Measurements from ENCODE around the gene MACROD1. TPM values are rescaled to one million over a fixed set of nuclear protein-coding genes. Genes with fewer than 3 reads are reported as not detected.

MACROD1 gene
- total and polyA plus RNA-seq, 2 donors (not counting 3 experiments of a cell fraction or from before 2014, with no cell fraction given): 11.0 to 16.2 TPM

DNA sequence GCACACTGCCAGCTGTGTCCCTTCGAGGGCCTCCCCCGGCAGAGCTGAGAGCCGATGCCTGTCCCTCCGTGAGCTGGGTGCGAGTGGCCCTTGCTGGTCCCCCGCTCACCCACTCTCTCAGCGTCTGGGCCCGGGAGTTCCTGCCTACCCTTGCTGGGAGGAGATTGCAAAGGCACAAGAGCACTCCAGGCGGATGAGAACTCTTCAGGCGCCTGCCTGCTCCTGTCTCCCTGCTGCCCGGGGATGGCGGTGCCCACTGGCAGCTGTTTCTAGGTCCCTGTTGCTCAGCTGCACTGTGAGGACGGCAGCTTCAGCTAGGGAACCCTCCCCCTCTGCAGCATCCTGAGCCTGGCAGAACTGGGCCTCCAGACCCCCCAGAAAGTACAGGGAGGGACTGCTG lies 69.1 kb downstream of the MACROD1 start:
- H3K27me3 ChIP-seq (ENCODE audit: control insufficient read depth in 2 of 2, insufficient read depth in 2 of 2, low read length in 2 of 2): no peaks in the 10 kb centered on the region
- TF ChIP-seq MAX (IDR thresholded peaks at IDR 0.05; ENCODE audit: insufficient read depth, insufficient read length): no peak
- TF ChIP-seq MYC (IDR thresholded peaks at IDR 0.05; ENCODE audit: low read depth, low read length): no peak
- no peak for TF ChIP-seq CTCF (IDR thresholded peaks at IDR 0.05; ENCODE audit: extremely low read depth in 1 of 2, insufficient read depth in 1 of 2, low read depth in 1 of 2, low read length in 2 of 2)
- TF ChIP-seq JUN (IDR thresholded peaks at IDR 0.05; ENCODE audit: borderline replicate concordance, insufficient read depth, insufficient read length, low read depth): no peak
- TF ChIP-seq POLR2AphosphoS5 (IDR thresholded peaks at IDR 0.05; ENCODE audit: insufficient read depth, low read depth, low read length): no peak
- no peak for TF ChIP-seq FOS (IDR thresholded peaks at IDR 0.05; ENCODE audit: borderline replicate concordance, insufficient read depth, low read length)
- no peak for TF ChIP-seq POLR2A (IDR thresholded peaks at IDR 0.05; ENCODE audit: low read depth, low read length)
- TF ChIP-seq EZH2 (IDR thresholded peaks at IDR 0.05; ENCODE audit: borderline replicate concordance, low read depth, low read length, severe bottlenecking): no peak
- TF ChIP-seq GATA2 (IDR thresholded peaks at IDR 0.05; ENCODE audit: insufficient read depth, insufficient read length, low read depth, low read length): no peak
- ChIA-PET CTCF (interaction anchor here (2.2 kb wide), 1 partner anchor 10 kb away, joined by 6 read pairs; no protein-coding TSS in a partner anchor), POLR2A (no interaction called here)
- H3K36me3 ChIP-seq (ENCODE audit: control insufficient read depth in 2 of 2, extremely low read depth in 1 of 2, insufficient read depth in 2 of 2, low read length in 2 of 2): no peaks in the 10 kb centered on the region
- no TSS peak for BruUV-seq (replicated peaks)
- no peaks in the 10 kb centered on the region for H3K9me3 ChIP-seq (replicated peaks; ENCODE audit: control insufficient read depth, insufficient read depth, low read length)
- H3K4me1 ChIP-seq (ENCODE audit: control insufficient read depth, extremely low read depth, insufficient read depth, low read length): peaks cover 15% of the 10 kb centered on the region
- no peak overlapping the region for H2AFZ ChIP-seq (ENCODE audit: low read depth, low read length)
- H3K9ac ChIP-seq (replicated peaks; ENCODE audit: extremely low read depth, insufficient read depth, low read length): no peak overlapping the region
- no peak for FAIRE-seq
- no peaks in the 10 kb centered on the region for H4K20me1 ChIP-seq (replicated peaks; ENCODE audit: control insufficient read depth, extremely low read depth, insufficient read depth, low read length)
- no peak for DNase-seq (ENCODE audit: low read depth, low spot score)
- no peak overlapping the region for H3K4me2 ChIP-seq (ENCODE audit: insufficient read depth, low read length)
- H3K4me3 ChIP-seq (replicated peaks in 1 of 3; ENCODE audit: insufficient read depth in 1 of 3, low read depth in 1 of 3, low read length in 3 of 3): no peak overlapping the region
- no peaks in the 10 kb centered on the region for H3K79me2 ChIP-seq (ENCODE audit: control insufficient read depth, insufficient read depth, low read length)
- no peaks in the 10 kb centered on the region for H3K9me1 ChIP-seq (replicated peaks; ENCODE audit: control insufficient read depth, extremely low read depth, insufficient read depth, low read length)
- no peak overlapping the region for H3K27ac ChIP-seq (ENCODE audit: insufficient read depth, low read depth, low read length)
- dilution Hi-C loops (cut with MboI; ENCODE audit: extremely low pct_ligation_motif_present, low sequenced_read_pairs) (no loop called here), intact Hi-C loops (cut with micrococcal nuclease) (no loop called here)

Measured in endothelial cell of umbilical vein (primary cell).